ENCODE data around the gene EFHC2. TPM values are rescaled to one million over a fixed set of nuclear protein-coding genes. Genes with fewer than 3 reads are reported as not detected.

The EFHC2 gene
- total and polyA plus RNA-seq, 10 of the 15 experiments (the other 5 are each of a cell fraction or from before 2014, with no cell fraction given), result 0.56 TPM; not detected in 9

- in situ Hi-C loops (cut with MboI), result no loop called here
- Histone ChIP-seq H3K27me3 (replicated peaks in 1 of 2; ENCODE audit: control insufficient read depth in 2 of 2, insufficient read depth in 2 of 2, low read length in 1 of 2) (no peaks in the 10 kb centered on the region), H3K36me3 (ENCODE audit: control insufficient read depth in 2 of 2, insufficient read depth in 2 of 2, low read length in 1 of 2) (no peaks in the 10 kb centered on the region), H3K4me3 (no peak overlapping the region), H4K20me1 (ENCODE audit: control insufficient read depth, insufficient read depth) (no peaks in the 10 kb centered on the region), H2AFZ (ENCODE audit: control insufficient read depth, low read depth, low read length) (no peak overlapping the region), H3K9me3 (replicated peaks; ENCODE audit: control insufficient read depth, insufficient read depth, low read length) (no peaks in the 10 kb centered on the region), H3K27ac (ENCODE audit: control insufficient read depth, insufficient read depth) (no peak overlapping the region), H3K79me2 (ENCODE audit: control insufficient read depth, insufficient read depth, low read length) (no peaks in the 10 kb centered on the region), H3K4me1 (ENCODE audit: control insufficient read depth, insufficient read depth, low read length) (no peaks in the 10 kb centered on the region), H3K4me2 (ENCODE audit: control insufficient read depth, insufficient read depth) (no peak overlapping the region), H3K9ac (ENCODE audit: control insufficient read depth, insufficient read depth, low read length) (no peak overlapping the region)
- ChIA-PET CTCF (interaction anchor here (4.1 kb wide), 1 partner anchor 11 kb away, joined by 17 read pairs; no protein-coding TSS in a partner anchor), POLR2A (no interaction called here), SMC1A (ENCODE audit: uncharacterized antibody, unreplicated experiment) (no interaction called here), RAD21 (ENCODE audit: unreplicated experiment) (no interaction called here)
- intact Hi-C loops (cut with micrococcal nuclease; ENCODE audit: unreplicated experiment), result no loop called here
- no peak for DNase-seq (ENCODE audit: low read depth, low spot score)
- no peak for ATAC-seq
- no peak for TF ChIP-seq POU2F2 (IDR thresholded peaks at IDR 0.05; ENCODE audit: borderline replicate concordance, low read depth, low read length)
- TF ChIP-seq PBX3 (IDR thresholded peaks at IDR 0.05; ENCODE audit: insufficient replicate concordance, low read depth, low read length), result no peak
- TF ChIP-seq NR2F1 (conservative IDR thresholded peaks at IDR 0.05), result no peak
- no peak for TF ChIP-seq MYC (IDR thresholded peaks at IDR 0.05; ENCODE audit: insufficient read depth, insufficient read length, insufficient replicate concordance, low read length, severe bottlenecking)
- TF ChIP-seq ZNF622 (IDR thresholded peaks at IDR 0.05), result no peak
- no peak for TF ChIP-seq NKRF (conservative IDR thresholded peaks at IDR 0.05)
- no peak for TF ChIP-seq SIX5 (IDR thresholded peaks at IDR 0.05; ENCODE audit: low read depth, low read length, severe bottlenecking)
- no peak for TF ChIP-seq BRCA1 (IDR thresholded peaks at IDR 0.05; ENCODE audit: low read depth, low read length)
- TF ChIP-seq RBBP5 (conservative IDR thresholded peaks at IDR 0.05), result no peak
- no peak for TF ChIP-seq POLR2A (IDR thresholded peaks at IDR 0.05; ENCODE audit: low read depth, low read length)
- no peak for TF ChIP-seq BMI1 (IDR thresholded peaks at IDR 0.05; ENCODE audit: borderline replicate concordance)
- no peak for TF ChIP-seq RFX5 (IDR thresholded peaks at IDR 0.05; ENCODE audit: low read depth, low read length)
- TF ChIP-seq IRF3 (IDR thresholded peaks at IDR 0.05), result no peak
- no peak for TF ChIP-seq USF2 (IDR thresholded peaks at IDR 0.05; ENCODE audit: borderline replicate concordance, low read depth, low read length)
- TF ChIP-seq ATF3 (IDR thresholded peaks at IDR 0.05; ENCODE audit: borderline replicate concordance, extremely low read depth, low read depth, low read length), result no peak
- TF ChIP-seq IKZF1 (conservative IDR thresholded peaks at IDR 0.05), result no peak
- TF ChIP-seq NFYB (IDR thresholded peaks at IDR 0.05; ENCODE audit: insufficient read depth, low read depth, low read length), result no peak
- no peak for TF ChIP-seq BCL11A (IDR thresholded peaks at IDR 0.05; ENCODE audit: low read depth, low read length)
- no peak for TF ChIP-seq POLR2AphosphoS2 (IDR thresholded peaks at IDR 0.05; ENCODE audit: low read depth, low read length)
- WGBS (ENCODE audit: insufficient coverage, insufficient replicate concordance, low lambda C conversion rate, missing lambda C conversion rate), result 26% methylated on average over 5 of the region's 5 CpGs
- no TSS peak for BruUV-seq (replicated peaks)
- FAIRE-seq, result no peak
These were observed 111.4 kb downstream of the EFHC2 start for GRCh38 chrX:44232081-44232480.

Measured in GM12878 (cell line).